AG10803 (cell line): ENCODE data around the gene CDC42BPG.

Source experiments
- DNase-seq: peaks from one replicate; pipeline ENCODE4 v3.0.0; 2010; ENCODE audit warnings: low read depth
- H3K4me3 ChIP-seq: 2 replicates; pipeline ENCODE4 v1.5.1; 2011; ENCODE audit warnings: mild to moderate bottlenecking, low read length, control low read depth
- TF ChIP-seq, protein P1 (sequence below): conservative IDR thresholded peaks from 2 replicates; pipeline ENCODE4 v1.5.1; 2011; ENCODE audit warnings: mild to moderate bottlenecking, low read length, control low read depth, inconsistent platforms

CDC42BPG gene

DNA sequence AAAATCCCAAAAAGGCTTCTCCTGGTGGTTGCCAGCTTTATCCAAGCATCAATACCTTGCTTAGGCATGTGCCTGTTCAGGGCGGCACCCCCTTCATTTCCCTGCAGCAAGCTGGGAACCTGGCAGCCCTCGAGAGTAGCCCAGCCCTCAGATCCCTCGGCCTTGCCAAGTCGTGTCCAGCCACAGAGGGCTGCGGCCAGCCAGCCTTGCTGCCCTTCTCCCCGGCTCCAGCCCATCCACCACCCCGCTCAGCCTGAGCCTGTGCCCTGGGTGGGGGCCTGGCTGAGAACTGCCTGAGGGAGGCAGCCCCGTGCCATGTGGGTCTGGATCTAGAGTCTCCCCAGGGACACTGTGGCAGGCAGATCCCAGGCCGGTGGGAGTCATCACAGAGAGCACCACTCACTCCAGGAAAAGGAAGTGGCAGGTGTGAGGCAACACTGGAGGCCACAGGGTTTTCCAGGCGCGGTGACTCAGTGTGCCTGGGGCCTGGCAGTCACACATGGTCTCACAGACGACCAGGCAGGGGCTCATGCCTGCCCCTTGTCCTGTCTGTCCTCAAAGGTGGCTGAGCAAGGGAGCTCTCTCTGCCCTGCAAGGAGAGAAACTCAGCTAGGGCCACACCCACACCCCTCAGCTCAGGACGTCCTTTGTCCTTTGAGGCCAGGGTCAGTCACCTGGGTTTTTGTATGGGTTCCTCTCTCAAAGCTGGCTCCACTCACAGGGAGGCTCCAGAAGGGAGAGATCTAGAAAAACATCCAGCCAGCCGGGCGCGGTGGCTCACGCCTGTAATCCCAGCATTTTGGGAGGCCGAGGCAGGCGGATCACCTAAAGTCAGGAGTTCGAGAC, 12.2 kb upstream of the CDC42BPG start:
- no peak overlapping the region for H3K4me3 ChIP-seq
- peak; percentile 87 for DNase-seq
- TF ChIP-seq, protein P1, sequence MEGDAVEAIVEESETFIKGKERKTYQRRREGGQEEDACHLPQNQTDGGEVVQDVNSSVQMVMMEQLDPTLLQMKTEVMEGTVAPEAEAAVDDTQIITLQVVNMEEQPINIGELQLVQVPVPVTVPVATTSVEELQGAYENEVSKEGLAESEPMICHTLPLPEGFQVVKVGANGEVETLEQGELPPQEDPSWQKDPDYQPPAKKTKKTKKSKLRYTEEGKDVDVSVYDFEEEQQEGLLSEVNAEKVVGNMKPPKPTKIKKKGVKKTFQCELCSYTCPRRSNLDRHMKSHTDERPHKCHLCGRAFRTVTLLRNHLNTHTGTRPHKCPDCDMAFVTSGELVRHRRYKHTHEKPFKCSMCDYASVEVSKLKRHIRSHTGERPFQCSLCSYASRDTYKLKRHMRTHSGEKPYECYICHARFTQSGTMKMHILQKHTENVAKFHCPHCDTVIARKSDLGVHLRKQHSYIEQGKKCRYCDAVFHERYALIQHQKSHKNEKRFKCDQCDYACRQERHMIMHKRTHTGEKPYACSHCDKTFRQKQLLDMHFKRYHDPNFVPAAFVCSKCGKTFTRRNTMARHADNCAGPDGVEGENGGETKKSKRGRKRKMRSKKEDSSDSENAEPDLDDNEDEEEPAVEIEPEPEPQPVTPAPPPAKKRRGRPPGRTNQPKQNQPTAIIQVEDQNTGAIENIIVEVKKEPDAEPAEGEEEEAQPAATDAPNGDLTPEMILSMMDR = no peak

DNA sequence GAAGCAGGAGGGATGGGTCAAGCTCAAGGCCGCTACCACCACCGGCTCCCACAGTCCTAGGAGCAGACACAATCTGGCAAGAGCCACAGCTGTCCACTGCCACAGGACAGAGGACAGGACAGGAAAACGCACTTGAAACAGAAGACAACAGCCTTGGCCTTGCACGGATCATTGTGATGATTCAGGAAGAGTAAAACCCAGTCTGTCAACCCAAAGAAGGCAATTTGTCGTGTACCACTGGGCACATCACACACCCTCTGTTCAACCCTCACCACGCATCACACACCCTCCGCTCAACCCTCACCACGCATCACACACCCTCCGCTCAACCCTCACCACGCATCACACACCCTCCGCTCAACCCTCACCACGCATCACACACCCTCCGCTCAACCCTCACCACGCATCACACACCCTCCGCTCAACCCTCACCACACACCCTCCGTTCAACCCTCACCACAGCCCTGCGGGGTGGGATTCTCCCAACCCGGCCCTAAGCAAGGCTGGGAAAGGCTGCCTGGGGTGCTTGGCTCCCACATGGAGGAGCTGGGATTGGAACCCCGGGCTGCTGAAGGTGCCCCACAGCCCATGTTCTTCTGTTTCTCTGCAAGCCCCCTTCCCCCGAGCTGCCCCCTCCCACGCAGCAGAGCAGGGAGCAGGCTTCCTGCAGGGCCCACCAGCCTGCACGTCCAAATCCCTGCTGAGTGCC, 11.3 kb upstream of the CDC42BPG start:
- no peak overlapping the region for H3K4me3 ChIP-seq
- DNase-seq = no peak
- TF ChIP-seq, protein P1 = no peak

DNA sequence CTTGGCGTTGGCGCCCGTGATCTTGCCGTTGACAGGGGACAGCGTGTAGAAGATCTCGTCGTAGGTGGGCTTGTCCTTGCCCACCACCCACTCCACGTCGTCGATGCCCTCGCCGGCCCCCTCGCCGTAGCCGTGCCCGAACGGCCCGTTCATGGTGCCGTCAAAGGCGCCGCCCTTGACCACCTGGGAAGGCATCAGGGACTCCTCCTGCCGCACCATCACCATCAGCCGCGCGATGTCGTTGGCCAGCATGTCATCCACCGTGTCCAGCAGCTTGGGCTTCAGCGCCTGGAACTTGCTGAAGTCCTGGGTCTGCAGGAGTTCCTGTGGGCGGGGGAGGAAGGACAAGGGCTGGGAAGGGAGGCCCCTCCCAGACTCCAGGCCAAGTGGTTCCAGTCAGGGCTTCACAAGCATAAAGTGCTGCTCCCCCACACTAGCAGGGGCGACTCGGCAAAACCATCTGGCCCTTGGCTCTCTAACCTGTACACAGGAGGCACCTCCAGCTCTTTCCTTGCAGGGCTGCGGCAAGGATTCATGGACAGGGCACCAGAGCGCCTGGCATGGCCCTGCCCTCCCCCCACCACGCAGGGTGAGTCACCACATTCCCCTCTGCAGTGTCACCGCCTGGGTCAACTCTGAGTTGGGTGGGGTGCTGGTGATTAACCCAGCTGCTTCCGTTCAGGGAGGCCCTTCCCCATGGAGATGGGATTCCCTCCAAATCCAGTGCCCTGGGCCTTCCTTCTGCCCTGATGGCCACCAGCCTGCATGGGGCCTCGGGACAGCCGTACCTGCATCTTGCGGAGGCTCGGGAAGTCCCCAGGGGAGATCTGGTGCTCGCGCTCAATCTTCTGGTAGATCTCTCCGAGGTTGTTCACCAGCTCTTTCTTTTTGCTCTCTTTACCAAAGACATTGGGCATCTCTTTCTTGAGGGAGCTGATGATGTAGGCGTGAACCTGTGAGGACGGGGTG, 10.4 kb upstream of the CDC42BPG start:
- TF ChIP-seq, protein P1 = no peak
- DNase-seq = peak; percentile 93

DNA sequence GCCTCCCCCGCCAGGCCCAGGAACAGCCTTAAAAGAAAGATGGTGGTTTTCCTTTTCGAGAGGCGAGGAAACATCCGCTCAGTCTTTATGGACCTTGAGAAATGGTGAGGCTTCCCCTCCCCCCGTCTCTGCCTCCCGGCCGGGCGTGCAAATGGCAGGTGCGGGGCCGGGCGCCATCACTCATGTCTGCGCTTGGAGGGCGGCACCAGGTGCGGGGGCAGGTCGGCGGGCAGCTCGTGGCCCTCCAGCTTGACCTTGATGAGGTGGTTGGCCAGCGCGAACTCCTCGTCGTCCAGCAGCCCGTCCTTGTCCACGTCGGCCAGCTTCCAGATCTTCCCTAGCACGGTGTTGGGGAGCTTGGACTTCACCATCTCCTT, 9.7 kb upstream of the CDC42BPG start:
- H3K4me3 ChIP-seq = no peak overlapping the region
- TF ChIP-seq, protein P1 = no peak
- no peak for DNase-seq

More for the DNA sequence above, 10.4 kb upstream of the CDC42BPG start:
- peak overlapping the region; percentile 20 for H3K4me3 ChIP-seq

- no peak overlapping the region for H3K4me3 ChIP-seq
- DNase-seq = no peak
These were observed 9.3 kb upstream of the CDC42BPG start for GRCh38 chr11:64853709-64854108.

DNA sequence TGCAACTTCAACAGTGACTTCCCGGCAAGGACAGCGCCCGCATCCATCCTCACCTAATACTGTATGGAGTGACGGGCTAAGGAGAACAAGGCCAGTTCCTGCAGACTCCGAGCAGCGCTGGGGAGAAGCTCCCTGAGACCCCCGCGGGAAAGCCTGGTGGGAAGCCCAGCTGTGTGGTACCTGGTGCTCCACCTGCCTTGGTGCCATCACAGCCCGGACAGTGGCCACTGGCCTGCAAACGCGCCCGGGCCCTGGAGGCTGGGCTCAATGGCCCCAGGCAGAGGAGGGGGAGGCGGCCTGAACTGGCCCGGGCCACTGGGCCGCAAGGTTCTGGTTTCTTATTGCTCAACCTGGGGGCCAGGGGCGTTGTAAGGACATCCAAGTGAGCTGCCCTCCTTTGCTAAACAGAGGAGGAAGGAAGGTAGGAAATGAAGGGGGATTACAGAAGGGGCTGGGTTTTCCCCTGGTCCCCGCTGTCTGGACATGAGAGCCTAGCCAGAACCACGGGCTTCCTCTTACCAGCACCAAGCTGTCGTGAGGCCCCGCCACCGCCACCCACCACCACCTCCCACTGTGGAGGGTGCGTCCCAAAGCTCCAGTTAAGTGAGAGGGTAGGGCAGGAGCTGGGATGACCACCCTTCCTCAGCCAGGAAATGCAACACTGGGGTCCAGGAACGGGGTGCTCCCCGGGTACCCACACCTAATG, 8.5 kb upstream of the CDC42BPG start:
- TF ChIP-seq, protein P1 = no peak
- DNase-seq = no peak
- no peak overlapping the region for H3K4me3 ChIP-seq

More at GRCh38 chr11:64853709-64854108, 9.3 kb upstream of the CDC42BPG start:
- TF ChIP-seq, protein P1 = no peak
